Measurements from ENCODE around the gene DBT.

The DBT gene

GRCh38 chr1:100183370-100183769 lies 66.3 kb downstream of the DBT start:
- DNase-seq: no peak

- no peak for DNase-seq
Measured at GRCh38 chr1:100178091-100178490, 71.5 kb downstream of the DBT start, which contains the start of gene LRRC39. Gene LRRC39 (minus strand): TSS chr1:100178256. CDS start chr1:100168516, 9,740 bp downstream.

GRCh38 chr1:100177295-100178041 lies 72.2 kb downstream of the DBT start:
- DNase-seq: no peak

GRCh38 chr1:100168051-100168450 lies 81.6 kb downstream of the DBT start:
- DNase-seq: no peak

GRCh38 chr1:100164702-100165101 lies 84.9 kb downstream of the DBT start:
- DNase-seq: no peak

GRCh38 chr1:100164216-100164615 lies 85.4 kb downstream of the DBT start:
- peak; percentile 54 for DNase-seq

GRCh38 chr1:100162881-100163280 lies 86.8 kb downstream of the DBT start:
- DNase-seq: no peak

- DNase-seq: no peak
Measured at GRCh38 chr1:100152271-100152670, 97.4 kb downstream of the DBT start.

GRCh38 chr1:100151679-100152078 lies 98.0 kb downstream of the DBT start:
- DNase-seq: no peak

- no peak for DNase-seq
Measured at GRCh38 chr1:100147875-100148274, 101.8 kb downstream of the DBT start.

GRCh38 chr1:100146958-100147357 lies 102.7 kb downstream of the DBT start:
- no peak for DNase-seq

- no peak for DNase-seq
Measured at GRCh38 chr1:100145116-100145515, 104.5 kb downstream of the DBT start.

GRCh38 chr1:100142343-100142742 lies 107.3 kb downstream of the DBT start:
- DNase-seq: no peak

GRCh38 chr1:100141192-100141591 lies 108.4 kb downstream of the DBT start:
- no peak for DNase-seq

GRCh38 chr1:100137602-100138001 lies 112.0 kb downstream of the DBT start:
- no peak for DNase-seq

Measured in NCI-H2171 treated with DMSO at 0.1 percent for 48 hours (cell line).